ENCODE measurements around the gene STK33.

The STK33 gene

DNA sequence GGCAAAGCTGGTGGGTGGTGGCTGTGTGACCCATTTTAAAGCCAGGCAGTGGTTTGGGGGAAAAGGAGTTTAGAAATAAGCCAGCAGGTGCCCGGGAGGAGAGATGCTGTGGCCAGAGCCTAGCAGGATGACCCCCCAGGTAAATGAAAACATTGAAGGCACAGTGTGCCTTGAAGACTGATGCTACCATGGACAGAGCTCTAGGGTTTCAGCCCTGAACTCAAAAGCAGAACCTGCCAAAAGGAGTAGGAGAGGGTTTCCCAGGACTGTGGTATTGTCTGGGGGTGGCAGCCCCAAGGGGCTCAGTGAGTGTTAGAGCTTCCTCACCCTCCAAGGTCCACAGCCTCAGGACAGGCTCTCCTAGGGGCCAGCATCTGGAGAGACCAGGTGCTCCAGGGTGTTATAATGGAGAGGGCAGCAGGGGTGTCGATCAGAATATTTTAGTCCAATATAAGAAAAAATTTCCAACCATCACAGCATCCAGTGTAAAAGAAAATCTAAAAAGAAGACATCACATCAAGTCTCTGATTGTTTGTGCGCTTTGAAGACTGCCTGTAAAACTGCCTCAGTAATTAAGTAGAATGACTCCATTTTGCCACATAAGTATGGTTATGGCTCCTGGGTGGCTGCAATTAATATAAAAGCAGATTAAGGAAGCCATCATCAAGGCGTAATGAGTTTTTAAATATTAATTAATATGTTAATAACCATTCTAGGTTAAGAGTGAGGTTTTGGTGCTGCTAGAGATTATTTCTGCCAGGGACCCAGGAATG, 241.7 kb downstream of the STK33 start:
- DNase-seq = no peak

DNA sequence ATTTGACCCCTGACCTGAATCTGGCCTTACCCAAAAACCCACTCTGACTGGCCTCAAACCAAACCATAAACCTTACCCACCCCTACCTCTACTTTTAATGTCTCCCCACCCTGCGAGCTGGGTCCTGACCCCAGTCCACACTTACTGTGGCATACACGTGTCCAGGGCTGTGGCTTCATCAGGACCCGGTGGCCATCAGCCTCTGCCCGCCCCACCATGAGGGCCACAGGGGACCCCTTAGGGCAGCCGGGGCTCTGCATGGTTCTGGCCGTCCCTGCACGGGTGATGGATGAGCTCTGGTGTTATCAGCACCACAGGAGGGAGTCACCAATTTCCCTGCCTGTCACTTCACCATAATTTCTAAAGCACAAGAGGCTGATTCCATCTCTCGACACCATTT, 242.8 kb downstream of the STK33 start:
- DNase-seq = no peak

DNA sequence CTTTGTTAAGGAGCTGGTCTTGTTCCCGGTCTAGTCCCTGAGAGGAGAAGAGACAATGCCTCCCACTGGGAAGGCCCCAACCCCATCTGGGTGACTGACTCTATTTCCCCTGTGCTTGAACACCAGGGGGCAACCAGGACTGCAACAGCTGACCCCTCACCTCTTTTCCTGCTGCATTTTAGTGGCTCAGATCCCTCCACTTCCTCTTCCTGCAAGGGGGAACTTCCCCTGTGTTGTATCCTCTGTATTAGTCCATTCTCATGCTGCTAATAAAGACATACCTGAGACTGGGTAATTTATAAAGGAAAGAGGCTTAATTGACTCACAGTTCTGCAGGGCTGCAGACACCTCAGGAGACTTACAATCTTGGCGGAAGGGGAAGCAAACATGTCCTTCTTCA, 246.1 kb downstream of the STK33 start:
- no peak for DNase-seq

DNA sequence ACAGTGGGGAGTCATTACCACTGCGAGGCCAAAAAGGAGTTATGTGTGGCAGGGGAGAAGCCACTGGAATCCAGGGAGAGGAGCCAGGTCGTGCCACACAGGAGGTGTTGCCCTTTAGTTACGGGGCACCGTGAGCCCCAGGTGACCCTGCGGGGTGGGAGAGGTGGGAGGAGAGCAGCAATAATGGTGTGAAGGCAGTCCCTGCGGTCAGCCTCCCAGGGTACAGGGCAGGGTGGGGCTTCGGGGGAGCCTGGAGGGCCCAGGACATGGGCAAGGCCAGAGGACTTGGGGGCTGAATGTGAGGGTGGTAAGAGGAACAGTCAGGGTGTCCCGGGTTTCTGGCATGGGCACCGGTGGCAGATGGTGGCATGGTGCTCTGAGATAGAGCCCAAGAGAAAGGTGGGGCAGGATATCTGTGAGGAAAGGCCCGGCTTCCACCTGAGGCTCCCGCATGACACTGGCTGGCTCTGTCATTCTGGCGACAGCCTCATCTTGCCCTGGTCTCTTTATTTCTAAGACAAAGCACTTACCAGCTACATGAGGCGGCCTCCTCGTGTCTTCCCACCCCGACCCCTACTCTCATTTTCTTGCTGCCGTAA, 247.8 kb downstream of the STK33 start:
- DNase-seq = no peak

DNA sequence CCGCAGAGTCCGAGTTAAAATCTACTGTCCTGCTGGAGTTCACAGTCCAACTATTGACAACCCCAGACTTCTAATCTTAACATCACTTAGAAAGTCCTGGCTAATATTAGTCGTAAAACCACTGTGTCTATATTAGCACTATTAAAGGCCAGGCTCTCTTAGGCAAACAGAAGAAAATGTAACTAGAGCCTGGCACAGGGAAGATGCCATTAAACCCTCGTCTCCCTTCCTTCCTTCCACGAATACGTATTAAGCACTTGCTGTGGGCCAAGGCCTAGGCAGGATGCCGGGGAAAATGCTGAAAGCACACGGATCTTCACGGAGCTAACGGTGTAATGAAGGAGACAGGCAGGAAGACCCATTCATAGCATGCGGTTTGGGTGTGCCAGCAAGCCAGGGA, 248.8 kb downstream of the STK33 start:
- DNase-seq = no peak

DNA sequence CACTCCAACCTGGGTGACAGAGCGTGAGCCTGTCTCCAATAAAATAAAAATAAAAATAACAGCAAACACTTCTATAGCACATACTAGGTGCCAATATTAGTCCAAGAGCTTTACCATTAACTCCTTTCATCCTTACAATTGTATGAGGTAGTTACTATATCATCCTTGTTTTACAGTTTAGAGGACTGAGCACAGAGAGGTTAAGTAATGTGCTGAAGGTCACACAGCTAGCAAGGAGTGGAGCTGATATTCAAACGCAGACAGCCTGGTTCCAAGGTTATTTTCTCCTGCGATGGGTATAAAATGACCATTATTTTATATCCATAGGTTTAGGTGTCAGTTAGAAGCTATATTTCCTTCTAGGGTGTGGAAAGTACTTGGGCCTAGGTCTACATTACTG, 249.7 kb downstream of the STK33 start:
- no peak for DNase-seq

DNA sequence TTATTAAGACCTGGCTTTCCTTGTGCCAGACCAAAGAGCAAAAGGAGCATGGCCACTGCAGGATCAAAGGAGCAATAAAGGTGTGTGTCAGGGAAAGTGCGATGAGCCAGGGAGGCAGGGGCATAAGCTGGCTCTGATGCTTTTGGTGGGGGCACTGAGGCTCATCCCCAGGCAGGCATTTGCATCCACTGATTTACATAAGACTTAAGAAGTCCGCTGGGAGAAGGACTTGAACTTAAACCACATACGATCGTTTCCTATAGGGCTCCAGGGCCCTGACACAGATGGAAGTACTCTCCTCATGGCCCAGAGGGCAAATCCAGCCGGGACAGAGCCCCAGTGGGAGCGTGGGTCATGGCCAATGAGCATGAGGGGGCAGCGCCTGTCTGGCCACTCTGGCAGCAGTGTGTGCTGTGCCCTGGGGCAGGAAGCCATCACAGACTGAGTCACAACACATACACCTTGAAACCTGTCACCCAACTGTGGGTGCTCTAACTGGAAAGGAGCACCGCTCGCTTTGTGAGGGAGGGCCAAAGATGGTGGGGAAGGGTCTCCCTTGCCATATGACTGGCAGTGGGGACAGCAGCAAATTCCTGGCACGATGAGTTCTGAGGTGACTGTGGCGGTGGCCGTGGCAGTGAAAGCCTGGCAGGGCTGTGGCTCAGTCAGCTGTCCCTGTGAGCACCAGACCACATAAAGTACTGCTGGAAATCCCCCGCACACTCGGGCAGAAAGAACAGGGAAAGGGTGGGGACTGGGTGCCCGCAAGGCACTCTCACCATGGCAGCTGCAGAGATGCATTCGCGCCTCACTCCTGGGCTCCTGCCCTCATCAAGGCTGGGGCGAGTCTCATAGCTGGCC, 251.0 kb downstream of the STK33 start:
- DNase-seq = no peak

DNA sequence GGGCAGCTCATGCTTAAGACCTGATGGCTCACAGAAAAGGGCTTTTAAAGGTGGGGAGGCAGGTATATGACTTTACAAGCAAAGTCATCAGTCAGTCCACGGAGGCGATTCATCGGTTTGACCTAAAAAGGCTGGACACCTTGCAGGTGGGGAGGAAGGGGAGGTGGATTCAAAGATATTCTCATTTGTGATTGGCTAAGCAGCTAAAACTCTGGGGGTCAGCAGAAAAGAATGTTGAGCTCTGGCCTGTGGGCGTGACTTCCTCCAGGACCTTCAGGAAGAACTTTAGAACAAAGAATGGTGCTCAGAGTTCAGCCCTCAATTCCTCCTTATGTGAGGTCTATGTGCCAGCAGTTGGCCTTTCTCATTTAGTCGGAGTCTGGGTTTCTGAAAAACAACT, 252.0 kb downstream of the STK33 start:
- no peak for DNase-seq

Measured in activated CD8-positive, alpha-beta memory T cell treated with anti-CD3 and anti-CD28 coated beads for 24 hours (primary cell).